HG03103 (cell line): Measurements from ENCODE around the gene NKX2-8.
"Not testable (repeated sequence)": the region's sequence is repeated elsewhere in the genome, so short reads cannot be mapped to it uniquely, and the experiment has no call there.

Experiments
- ATAC-seq: cut with Tn5 transposase; IDR thresholded peaks from one replicate; pipeline ENCODE4 v1.9.1; 2021; ENCODE audit warnings: low read depth; ENCODE audit not compliant: unreplicated experiment

Gene NKX2-8

DNA sequence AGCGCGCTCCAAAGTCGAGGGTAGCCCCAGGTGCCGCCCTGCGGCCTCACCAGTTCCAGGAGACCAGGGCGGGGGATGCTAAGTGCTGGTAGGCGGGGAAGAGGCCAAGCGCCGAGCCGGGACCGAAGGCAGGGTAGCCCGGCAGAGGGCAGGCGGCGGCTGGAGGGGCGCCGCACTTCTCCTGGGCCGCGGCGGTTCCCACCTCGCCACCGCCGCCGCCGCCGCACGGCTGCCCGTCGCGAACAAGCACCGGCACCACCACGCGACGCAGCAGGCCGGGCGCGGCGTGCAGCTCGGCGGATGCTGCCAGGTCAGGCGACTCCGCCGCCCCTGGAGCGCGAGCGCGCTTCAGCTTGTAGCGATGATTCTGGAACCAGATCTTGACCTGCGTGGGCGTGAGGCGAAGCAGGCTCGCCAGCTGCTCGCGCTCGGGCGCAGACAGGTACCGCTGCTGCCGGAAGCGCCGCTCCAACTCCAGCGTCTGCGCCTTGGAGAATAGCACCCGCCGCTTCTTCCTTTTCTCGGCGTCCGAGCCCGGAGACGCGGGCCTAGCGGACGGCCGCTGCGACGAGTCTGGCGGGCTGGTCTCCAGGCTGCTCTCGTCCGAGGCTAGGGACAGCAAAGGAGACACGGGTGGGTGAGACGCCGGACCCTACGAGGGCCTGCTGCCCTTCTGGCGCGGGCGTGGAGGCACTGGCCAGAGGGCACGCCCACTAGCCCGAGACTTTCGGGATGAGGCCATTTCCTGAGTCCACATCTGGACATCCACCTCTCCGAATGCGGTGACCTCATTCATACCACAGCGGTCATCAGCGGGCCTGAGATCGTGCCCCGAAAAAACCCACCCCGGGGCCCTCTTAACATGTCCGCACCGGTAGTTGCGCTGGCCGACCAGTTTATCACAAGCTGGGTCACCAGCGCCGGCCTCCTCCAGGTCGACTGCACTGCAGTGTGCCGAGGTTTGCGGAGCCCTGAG is 1.3 kb downstream of the NKX2-8 start:
- ATAC-seq, result no peak

- no peak for ATAC-seq
These were observed 2.1 kb downstream of the NKX2-8 start for GRCh38 chr14:36580141-36580855.

- ATAC-seq, result no peak
These were observed 2.8 kb downstream of the NKX2-8 start for GRCh38 chr14:36579573-36580140.

DNA sequence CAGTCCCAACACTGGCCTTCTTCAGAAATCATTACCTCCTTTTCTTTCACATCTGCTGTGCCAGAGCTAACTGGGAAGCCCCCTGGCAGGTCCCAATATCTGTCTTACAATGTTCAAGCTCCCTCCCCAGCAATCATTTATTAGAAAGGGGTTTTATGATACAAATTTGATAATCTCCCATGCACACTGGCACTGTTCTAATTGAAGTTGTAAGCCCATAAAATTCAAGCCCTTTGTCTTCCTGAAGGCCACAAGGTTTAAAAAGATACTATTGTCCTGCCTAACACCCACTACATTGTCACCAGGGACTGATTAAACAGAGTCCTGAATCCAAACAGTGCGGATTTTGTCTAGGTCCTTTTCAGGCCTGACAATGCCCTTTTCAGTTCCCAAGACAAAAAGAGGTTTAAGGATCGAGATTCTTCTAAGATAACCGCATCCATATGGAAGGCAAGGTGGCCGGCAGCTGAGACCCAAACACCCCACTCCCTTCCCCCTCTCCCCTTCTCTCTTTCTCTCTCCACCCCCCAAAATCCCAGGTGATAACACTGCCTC is 3.3 kb downstream of the NKX2-8 start:
- ATAC-seq, result no peak

DNA sequence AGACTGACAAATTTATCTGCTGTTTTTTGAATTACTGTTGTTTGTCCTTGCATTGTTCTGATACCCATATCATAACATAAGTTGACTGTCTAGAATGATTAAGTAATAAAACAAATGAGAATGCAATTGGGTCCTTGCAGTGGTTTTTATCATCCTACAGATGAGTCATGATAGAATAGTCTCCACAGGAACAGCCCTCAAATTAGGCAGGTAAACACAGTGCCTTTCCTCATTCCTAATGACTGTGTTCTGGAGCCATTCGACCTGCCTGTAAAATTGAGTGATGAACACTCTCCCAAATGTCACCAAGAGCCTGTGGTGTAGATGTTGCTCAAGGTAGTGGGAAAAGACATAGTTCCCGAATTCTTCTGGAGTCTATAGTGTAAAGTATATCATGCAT is 12.3 kb downstream of the NKX2-8 start:
- ATAC-seq, result no peak

DNA sequence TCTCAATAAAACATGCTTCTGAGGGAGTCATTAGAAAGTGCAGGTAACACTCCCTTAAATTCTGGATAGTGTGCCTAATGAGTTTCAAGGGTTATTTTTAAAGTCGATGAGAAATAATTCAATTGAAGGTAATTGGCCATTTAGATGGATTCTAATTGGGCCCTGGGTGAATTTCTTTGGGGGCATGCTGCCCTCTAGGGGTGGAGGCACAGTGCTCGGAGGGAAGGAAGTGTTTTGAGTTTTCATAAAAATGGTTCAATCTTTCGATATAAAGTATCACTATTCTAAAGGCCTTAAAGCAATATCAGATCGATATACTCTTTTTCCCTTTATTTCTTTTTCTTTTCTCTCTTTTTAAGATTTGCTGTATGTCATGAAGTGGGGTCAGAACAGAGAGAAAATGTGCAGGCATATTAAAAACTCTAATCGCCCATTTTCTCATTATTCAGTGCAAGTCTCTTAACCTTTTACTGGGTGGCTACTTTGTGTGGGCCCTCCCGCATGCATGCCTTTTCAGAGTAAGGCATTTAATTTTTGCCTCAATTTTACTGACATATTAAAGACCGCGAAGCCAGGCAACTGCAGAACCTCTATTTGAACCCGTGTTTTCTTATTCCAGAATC is 25.5 kb downstream of the NKX2-8 start:
- ATAC-seq, result no peak

DNA sequence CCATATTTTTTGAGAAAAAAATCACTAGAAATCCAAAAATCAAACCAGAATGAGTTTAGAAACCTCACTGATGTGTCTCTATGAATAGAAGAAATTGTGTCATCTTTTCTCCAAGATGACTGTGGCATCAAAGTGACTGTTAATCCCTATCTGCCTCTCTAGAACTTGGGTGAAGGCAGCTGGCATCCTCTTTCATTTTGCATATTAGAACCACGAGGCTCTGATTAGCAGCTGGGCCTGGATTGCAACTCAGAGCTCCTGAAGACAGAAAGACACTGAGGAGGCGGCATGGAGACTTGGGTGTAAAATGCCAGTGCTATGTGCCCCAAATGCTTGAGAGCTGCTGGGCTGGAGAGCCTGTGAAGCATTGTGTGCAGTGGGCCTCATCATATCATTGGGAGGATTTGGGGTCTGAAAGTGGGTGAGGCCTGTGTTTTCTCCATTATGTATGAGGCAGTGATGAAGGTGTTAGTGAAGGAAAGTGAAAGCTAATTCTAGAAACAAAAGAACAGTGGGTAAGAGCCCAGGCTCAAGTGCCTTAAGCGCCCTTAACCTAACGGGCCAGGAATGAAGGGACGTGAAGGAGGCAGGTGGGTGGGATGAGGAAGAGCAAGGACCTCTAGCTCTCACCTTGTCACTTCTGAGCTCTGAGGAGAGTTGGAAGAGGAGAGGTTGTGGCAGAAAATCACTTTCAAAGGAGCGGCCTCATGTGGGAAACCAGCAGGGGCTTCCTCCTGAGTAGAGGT is 26.2 kb downstream of the NKX2-8 start:
- no peak for ATAC-seq

DNA sequence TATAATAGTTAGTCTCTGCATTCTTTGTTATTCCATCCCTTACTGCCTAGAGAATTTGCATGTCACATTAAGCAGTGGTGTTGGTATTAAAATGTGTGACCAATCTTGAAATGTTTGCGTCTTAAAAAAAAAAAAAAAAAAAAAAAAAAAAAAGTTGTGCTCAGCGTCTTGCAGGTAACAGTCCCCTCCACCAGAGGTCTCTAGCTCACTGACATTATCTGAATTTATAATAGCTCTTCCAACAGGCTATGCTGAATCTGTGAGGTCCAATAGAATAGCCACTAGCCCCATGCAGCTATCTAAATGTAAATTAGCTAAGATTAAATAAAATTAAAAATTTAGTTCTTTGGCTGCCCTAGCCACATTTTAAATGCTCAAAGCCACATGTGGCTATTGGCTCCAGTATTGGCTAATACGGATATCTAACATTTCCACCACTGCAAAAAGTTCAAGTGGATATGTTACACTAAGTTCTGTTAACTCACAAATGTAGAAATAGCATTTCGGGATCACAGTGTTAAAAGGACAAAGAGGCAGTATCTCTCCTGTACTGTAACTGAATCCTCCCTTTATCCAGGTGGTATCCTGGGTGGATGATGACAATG is 28.7 kb downstream of the NKX2-8 start:
- peak; percentile 63 for ATAC-seq

DNA sequence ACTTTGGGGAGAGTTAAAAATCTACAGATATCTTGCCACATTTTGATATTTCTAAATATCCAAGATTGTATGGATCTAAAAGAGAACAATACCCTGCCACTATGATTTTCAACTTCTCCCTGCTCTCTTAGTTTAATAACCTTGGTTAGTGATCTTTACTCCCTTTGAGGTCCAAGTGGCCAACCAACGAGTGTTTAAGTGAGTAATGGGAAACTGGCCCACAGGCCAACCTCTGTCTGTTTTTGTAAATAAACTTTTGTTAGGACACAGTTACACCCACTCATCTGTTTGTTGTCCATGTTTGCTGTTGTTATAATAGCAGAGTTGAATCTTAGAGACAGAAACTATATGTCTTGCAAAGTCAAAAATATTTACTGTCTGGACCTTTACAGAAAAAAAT is 31.5 kb downstream of the NKX2-8 start:
- no peak for ATAC-seq

- not testable (repeated sequence) for ATAC-seq
These were observed 38.1 kb downstream of the NKX2-8 start for GRCh38 chr14:36544280-36544679.

DNA sequence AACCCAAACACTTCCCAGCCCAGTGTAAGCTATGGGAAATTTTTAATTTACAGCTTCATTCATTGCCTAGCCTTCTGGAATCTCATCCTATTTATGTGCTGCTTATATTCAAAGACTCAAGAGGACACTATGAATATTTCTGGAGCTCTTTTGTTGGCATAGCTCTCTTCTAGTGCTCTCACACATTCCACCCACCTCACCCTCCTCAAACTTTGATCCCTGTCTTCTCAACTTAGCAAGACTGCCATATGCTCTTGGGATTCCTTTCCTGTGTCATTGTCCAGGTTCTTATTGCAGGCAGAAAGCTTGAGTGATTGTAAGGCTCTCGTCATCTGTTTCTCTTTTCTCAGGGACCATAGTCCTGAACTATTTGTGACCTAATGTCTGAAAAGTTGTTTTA is 44.4 kb downstream of the NKX2-8 start:
- ATAC-seq, result no peak
